Hindlimb muscle (tissue), 1 donor: ENCODE data around the gene CAMK4. TPM values are rescaled to one million over a fixed set of nuclear protein-coding genes. Genes with fewer than 3 reads are reported as not detected.

Experiments used
- DNase-seq: peaks from one replicate; pipeline ENCODE4 v3.0.0-alpha.2; 2013
- polyA plus RNA-seq: library from polyadenylated mRNA; unstranded; fragments of 120-200 nt; gene quantifications from one replicate; pipeline ENCODE4 v1.2.1, GENCODE V29; 2013; ENCODE audit not compliant: insufficient read length

CAMK4 gene
- polyA plus RNA-seq, 1 donor = 6.1 TPM

DNA sequence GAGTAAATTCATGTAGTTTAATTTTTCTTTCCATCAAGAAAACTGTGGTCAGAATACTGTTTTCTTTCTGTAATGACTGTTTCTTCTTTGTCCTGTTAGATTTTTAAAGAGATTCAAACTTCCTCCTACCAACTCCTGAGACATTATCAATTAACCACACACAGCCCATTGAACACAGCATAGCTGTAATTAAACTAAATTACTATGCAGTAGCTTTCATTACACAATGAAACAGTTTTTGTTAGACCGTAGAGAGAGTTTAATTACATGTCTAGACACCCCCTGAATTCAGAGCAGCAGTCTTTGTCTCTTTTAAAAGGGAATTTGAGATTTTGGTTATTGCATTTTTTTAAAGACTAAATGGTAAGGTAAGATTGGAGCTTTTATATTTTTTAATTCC, 210.6 kb downstream of the CAMK4 start:
- no peak for DNase-seq

DNA sequence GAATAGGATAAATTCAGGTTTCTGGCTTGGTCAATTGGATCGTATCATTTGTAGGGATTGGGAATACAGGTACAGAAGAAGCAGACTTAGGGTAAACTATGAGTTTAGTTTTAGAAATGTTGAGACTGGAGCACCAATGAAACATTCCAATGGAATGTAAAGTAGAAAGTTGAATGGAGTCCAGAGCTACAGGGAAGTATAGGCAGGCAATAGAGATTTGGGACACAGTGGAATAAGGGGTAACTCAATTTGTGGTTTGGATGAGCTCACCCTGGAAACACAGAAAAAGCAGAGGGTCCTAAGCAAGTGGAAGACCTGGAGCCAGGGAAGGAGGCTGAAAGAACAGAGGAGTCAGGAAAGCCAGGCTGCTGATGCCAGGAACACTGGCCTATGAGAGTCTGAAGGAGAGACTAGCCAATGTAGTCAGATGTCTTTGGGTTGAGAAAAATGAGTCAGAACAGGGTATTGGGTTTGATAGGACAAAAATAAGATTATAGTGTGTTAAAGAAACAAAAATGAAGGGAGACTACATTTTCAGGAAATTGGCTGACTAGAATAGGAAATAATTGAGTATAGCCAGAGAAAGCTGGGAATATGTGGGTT, 215.4 kb downstream of the CAMK4 start:
- no peak for DNase-seq

DNA sequence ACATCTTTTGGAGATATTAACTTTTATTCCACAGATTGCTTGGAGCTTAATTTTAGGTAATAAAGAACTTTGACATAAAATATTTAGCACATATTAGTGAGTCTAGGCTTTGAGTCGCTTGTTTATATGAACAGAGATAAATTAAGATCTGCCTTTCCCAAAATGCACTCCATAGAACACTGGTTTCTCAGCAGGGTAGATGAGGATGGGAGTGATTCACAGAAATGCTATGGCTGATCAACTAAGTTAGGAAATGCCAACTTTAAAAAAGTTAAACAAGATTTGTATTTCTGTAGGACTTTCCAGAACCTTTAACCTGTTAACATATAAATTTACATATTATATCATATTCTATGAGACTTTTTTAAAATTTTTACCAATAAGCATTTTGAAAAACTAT, 222.9 kb downstream of the CAMK4 start:
- DNase-seq = no peak

DNA sequence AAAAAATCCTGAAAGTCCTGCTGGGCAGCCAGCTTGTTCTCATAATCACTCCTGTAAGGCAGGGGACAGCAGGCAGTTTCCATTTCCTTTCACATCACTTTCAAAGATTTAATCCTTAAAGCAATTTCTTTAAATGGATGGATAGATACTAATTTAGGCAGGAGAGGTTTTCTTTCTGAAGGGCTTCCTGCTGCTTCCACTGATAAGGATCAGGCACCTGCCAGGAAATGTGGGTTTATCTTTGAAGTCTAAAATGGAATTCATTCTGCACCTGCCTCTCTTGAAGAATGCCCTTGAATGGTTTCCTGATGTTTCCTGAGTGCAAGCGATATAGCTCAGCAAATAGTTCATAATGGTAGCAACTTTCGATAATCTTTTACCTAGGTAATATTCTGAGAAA, 223.6 kb downstream of the CAMK4 start:
- DNase-seq = no peak

DNA sequence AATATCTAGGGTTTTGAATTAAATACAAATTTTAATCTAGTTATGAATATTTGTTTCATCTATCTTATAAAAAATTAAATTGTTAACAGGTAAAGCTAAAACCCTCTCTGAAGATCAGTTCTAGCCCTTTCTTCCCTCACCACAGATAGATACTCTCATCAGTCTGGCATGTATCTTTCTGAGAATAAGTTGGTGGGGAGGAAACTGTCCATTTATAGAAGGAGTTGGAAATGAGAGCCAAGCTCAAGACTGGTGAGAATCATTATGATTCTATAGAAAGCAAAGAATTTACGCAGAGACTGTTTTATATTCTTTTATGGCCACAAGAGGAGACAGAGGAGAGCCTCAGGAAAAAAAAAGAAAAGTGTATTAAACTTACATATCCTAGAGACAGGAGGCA, 229.1 kb downstream of the CAMK4 start:
- no peak for DNase-seq

DNA sequence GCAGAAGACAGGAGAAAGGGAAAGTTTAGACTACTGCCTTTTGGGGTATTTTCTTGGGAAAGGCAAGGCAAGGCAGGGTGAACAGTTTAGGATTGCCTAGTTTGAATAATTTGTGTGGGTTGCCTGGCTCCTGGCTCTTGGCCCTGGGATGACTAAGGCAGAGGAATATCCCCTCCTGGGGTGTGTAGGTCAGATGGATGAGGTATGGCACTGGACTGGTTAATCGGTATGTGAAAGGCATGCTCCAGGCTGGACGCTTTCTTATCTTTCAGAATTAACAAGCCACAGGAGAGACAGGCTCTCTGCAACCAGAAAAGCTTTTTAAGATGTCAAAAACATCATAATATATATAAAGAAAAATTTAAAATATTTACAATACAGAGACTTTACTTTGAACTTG, 229.6 kb downstream of the CAMK4 start:
- DNase-seq = no peak

DNA sequence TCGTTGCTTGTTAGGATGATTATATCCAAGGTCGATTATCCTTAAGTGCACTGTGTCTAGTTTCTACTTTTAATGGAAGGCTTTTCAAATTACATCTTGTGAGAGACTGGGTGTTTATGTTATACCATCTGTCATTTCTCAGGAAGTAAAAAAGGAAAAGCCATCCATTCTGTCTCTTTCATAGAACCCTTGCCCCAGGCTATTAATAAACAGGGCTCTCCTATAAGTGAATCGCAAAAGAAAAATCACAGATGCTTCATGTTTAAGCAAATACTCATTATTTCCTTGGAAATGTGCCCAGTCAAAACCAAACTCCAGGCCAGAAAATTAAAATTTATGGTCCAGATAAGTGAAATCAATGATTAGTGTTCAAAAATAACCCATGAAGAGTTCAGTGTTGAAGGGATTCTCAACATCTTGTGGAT, 230.0 kb downstream of the CAMK4 start:
- DNase-seq = no peak

DNA sequence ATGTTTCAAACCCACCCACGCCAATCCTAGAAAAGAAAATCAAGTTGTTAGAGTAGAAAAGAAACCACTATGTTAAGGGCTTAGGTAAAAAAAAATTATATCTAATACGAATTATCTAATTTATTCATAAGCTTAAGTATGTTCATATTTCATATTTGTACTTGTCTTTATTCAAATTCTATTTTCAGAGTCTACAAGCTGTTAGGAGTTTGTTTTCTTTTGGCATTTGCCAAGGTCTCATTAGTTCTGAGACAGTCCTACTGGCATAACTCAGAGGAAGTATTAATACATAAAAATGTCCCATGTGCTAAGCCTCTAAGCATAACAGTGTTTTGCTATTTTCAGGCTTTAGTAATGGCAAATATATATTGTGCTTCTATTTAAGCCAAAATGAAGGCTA, 230.6 kb downstream of the CAMK4 start:
- DNase-seq = no peak

DNA sequence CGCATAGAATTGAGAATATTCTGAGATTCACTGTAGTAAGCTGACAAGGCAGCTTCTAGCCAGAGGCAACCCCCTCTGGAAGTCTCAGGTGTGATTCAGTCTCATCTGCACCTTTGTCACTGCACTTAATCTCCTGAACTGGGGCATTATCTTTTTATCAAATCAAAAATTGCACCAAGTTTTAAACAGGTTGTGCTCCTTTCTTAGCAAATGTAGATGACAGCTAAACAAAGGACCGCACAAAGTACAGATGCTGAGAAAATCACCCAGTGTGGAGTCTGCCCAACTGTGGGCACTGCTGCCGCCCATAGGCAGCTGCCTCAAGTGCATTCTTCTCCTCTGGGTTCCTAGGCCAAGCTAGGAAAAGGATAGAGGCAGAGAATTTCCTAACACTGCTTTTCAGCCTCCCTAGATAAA, 237.1 kb downstream of the CAMK4 start:
- DNase-seq = peak; percentile 14

DNA sequence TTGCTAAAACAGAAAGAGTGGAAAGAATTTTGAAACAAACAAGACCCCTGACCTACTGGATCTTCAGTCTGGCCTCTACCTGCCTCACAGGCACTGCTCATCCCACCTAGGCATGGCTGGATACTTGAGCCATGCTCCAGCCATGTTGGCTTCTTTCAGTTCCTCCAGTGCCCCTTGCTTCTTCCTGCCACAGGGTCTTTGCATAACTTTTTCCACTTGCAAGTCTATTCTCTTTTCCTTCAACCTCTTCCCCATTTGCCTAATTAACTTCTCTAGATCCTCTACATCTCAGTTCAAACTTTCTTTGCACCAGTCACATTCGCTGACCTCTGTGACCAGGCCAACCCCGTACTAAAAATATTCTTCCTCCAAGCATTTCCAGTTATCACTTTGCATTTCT, 237.8 kb downstream of the CAMK4 start:
- DNase-seq = no peak

DNA sequence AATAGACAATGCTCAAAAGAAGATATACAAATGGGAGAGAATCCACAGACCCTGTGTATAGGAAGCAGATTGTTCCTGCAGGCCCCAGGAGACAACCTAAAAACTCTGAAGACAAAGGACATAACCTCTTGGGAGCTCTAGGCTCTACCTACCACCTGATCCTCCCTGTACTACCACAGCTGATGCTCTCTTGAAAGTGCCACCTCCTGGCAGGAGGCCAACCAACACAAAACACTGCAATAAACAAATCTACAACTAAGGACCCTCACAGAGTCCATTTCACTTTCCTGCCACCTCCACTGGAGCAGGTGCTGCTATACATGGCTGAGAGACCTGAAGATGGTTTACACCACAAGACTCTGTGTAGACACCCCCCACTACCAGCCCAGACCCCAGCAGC, 239.1 kb downstream of the CAMK4 start:
- DNase-seq = no peak

DNA sequence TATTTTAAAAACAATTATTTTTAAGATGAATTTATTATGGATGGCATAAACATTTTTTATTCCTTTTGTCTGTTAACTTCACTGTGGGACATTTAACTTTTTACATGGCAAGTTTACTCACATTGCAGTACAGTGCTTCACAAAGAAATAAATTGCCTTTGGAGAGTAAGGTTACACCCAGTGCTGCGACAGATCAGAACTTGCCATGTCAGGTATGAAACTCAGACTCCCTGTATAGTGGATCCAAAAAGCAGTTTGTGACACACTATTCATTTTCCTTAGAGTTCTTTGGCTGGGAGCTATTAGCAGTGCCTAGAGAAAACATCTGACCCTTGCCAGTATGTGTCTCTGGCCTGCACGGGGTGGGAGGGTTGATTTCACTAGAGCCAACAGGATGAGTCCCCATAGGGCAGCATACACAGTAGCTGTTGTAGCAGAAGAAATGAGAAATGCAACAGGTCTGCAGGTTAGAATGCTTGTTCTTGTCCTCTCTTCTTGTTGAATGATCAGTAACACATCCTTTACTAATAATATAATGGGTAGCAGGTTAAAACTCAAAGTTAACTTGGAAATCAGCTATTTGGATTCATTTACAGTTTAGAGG, 245.2 kb downstream of the CAMK4 start:
- DNase-seq = no peak

DNA sequence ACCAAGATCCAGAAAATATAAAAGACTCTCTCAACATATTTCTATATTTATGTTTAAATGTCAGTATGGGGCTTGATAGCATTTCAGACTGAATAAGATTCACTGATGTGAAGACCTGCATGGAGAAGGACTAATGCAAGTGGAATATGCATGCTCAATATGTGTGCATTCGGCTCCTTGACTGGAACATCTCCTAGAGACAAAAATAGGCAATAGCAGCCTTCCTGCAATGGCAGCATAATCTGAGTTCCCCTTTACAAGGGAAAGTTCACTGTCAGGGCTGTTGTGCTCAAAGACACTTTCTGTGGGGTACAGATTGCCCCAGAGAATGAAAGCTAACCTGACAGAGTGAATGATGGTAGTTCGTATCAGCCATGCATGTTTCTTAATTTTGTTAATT, 245.7 kb downstream of the CAMK4 start:
- DNase-seq = no peak

DNA sequence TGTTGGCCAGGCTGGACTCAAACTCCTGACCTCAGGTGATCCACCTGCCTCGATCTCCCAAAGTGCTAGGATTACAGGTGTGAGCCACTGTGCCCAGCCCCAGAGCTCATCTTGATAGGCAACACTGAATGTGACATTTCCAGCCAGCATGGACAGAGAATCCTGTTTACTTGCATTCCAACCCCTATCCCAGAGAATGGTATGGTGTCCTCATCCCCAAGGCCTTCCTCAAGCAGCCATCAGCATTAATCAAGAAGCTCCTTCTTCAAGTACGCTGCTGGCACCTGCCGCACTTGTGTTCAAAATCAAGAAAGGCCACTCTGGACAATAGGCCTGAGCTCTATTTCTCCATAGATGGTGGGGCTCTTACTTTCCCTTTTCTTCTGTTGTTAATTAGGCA, 247.9 kb downstream of the CAMK4 start:
- no peak for DNase-seq

DNA sequence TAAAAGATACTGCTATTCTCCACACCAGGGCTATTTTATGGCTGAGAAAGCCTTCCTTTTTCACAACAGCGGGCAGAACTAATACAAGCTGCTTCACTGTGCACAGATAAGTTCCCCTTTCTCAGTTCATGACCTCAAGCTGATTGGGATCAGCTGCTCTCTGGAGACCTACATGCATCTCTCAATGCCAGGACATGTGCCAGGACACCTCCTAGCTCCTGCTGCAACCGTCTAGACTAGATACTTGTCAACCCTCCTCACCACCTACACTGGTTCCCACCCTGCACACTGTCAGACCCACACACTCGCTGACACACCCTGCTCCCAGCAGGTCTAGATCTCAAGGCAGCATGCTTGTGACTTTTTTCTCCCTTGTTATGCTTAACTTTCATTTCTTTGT, 248.4 kb downstream of the CAMK4 start:
- DNase-seq = no peak

DNA sequence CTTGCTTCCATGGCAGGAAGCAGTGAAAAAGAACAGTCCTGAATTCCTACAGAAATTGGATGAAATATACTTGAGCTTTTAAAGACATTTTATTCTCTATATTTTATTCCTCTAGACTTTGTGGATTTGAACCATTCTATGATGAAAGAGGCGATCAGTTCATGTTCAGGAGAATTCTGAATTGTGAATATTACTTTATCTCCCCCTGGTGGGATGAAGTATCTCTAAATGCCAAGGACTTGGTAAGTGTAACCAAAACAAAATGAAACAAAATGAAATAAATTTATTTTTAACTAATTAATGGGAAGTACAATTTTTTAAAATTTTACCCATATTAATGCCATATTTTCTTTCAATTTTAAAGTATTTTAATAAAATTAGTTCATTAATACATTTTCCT, 254.1 kb downstream of the CAMK4 start:
- no peak for DNase-seq

DNA sequence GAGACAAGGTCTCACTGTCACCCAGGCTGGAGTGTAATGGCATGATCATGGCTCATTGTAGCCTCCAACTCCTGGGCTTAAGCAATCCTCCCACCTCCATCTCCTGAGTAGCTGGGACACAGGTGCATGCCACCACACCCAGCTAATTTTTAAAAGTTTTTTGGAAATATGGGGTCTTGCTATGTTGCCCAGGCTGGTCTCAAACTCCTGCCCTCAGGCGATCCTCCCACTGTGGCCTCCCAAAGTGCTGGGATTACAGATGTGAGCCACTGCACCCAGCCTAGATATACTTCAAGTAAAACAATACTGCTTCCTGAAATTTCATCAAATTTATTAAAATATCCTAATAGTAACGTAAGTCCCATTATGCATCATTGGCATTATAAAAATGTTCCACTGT, 254.7 kb downstream of the CAMK4 start:
- DNase-seq = no peak

DNA sequence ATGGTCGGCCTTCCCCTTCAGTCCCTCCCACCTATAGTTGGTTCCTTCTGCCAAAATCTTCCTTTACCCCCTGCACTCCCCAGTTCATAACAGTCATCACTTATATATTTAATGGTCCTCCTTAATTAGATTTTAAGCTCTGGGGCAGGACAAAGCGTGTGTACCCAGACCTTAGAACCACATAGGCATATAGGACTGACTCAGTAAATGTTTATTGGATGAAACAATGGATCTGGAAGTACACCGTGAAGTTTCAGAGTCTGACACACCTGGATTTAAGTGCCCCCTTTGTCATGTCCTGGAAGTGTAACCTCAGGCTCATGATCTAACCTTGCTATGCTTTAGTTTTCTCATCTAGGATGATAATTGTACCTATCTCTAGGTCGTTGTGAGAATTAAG, 256.2 kb downstream of the CAMK4 start:
- DNase-seq = no peak

DNA sequence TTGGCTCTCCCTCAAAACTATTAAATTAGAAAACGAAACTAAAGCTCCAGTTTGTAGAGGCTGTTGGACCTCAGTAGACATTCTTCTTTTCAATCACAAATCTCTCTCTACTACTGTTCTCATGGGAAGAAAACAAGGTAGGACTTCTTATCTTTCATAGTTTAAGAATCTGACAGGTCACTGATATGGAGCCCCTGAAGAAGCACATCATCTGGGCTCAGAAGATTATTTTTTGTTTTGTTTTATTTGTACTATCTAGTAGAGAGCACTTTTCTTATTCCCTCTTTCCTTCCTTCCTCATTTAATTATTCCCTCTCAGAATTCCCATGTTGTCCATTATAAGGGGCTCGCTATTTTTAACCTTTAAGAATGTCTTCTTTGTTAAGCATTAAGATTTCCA, 261.9 kb downstream of the CAMK4 start:
- DNase-seq = no peak

DNA sequence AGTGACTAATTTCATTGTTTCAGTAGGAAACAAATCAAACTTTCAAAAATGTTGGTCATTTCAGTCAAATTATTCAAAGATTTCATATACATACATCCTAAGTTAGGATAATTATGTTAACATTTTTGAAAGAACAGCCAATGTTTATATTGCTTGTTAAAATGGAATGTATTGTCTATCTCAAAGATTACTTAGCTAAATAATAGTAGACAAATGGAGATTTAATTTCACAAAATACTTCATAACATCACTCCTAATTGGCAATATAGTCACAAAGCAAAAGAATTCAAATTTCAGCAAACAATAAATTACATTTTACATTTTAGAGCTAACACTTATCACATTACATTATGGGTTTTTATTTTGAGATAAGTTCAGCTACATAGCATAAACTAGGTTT, 262.7 kb downstream of the CAMK4 start:
- DNase-seq = no peak

DNA sequence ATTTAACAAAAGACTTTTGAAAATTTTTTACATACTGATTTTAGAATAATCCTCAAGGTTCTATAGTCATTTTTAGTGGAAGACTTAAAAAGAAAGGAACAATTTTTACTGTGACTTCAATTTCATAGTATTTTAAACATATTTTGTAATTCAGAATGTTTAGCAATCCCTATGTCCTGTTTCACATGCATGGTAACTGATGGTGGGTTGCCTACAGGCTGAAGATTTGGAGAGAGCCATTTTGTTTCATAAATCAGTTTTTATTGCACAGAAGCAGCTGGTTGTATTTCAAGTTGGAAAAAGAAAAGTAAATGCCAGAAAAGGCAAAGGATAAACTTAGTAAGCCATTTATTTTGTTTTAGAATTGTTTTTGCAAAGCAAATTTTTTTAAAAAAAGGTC, 264.2 kb downstream of the CAMK4 start:
- no peak for DNase-seq

DNA sequence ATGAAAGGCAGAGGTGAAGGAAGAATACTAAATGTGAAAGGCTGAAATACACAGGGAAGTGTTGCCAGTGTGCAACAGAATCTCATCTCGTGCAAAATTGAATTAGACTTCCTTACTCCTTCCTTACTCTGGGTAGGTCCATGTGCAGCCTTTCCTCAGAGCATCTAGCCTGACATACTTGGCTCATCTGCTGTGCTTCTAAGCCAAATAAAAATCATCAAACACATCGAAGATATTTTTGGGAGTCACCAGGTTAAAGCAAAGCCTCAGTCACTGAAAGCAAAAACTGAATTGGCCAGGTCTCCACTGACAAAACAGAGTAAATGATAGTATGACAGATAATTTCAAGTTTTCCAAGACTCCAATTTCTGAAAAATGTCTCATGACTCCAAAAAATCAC, 268.8 kb downstream of the CAMK4 start:
- no peak for DNase-seq

DNA sequence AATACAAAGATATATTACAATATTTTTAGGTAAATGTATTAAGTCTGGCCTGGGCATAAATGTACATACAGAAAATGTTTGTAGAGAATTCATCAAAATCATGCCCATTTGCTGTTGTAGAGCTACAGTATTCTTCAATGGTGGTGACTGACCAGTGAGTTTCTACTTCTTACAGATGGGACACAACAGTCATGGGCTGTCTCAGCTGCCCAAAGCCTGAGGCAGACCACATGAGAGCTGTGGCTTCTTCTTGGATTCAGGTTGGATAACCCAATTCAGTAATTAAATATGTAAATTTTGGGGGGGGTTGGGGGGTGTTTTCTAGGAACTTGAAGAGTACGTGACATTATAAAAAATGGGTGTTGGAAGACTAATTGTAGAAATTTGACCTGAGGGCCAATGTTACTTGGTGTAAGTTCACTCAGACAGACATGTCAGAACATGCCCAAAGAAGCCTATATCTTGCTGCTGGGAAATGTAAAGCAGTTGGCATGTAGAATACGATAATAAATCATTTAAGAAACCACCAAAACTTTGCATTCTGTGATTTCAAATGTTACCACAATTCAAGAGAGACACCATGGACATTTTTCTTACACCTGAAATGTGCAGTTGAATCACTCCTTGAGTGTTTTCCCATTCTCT, 270.3 kb downstream of the CAMK4 start:
- no peak for DNase-seq

DNA sequence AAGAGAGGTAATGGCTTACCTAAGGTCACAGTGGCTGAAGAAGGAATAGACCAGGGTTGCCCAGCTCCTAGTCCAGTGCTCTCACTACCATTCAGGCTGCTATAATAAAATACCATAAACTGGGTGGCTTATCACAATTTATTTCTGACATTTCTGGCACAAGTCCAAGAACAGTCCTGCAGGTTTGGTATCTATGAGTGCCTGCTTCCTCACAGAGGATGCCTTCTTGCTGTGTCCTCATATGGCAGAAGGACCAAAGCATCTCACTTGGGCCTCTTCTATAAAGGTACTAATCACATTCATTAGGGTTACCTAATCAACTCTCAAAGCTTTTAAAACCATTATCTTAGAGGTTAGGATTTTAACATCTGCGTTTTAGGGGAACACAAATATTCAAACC, 271.0 kb downstream of the CAMK4 start:
- DNase-seq = no peak

DNA sequence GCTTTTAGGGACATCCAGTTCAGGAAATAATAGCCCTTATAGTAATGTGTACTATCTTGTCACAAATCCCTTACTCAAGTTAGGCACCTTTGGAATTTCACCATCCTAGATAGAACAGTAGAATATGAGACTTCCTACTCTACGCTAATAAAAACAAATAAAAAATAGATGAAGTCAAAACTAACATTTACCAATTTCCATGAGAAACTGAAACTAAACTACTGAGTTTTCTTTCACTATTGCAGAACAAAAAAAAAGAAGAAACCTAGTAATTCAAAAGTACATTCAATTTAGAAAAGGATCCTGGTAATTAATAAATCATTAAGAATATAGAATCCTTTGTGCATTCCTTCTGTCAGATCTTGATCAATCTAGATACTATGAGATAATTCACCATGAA, 274.2 kb downstream of the CAMK4 start:
- DNase-seq = no peak
